ENCODE data around the gene NQO1. TPM values are rescaled to one million over a fixed set of nuclear protein-coding genes. Genes with fewer than 3 reads are reported as not detected.

NQO1 gene
- polyA plus RNA-seq, 1 experiment, result 580 TPM

DNA sequence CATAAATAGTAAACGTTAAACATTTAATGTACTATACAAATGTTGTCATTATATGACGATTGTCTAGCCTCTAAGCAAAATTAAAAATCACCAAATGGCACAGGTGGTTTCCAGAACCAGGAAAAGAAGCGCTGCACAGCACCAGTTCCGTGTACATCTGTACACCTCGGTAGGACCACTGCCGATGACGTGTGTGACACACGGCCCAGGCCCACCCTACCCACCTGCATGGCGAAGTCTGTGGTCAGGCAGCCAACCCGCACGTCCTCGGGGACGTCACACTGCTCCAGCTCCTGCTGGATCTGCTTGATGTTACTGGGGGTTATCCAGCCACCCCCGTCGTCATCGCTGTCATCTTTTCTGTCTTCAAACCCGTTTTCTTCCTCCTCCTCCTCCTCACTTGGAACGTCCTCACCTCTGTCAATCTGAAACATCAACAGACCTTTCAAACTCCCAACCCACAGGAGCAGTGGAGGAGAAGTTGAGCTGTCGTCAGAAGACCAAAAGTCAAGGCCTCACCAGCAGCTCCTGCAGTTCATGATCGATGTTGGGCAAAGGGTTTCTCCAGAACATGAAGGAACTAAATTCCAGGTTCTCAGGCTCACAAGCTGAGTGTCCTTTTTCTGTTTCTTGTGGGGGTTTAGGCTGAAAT lies 22.5 kb upstream of the NQO1 start:
- CTCF ChIA-PET, result interaction anchor here (0.9 kb wide), 2 partner anchors 8 to 295 kb away, joined by 4 to 15 read pairs; no protein-coding TSS in a partner anchor

DNA sequence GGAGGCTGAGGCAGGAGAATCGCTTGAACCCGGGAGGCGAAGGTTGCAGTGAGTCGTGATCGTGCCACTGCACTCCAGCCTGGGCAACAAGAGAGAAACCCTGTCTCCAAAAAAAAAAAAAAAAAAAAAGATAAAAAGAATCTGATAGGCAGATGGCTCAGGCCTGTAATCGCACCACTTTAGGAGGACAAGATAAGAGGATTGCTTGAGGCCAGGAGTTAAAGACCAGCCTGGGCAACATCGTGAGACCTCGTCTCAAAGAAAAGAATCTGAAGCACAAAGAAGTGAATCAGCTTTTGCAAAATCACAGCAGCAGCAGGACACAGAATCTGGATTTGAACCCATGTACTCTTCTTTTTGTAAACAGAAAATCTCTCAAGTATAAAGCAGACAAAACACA lies 20.8 kb upstream of the NQO1 start:
- Histone ChIP-seq H3K4me3 (ENCODE audit: low read depth, low read length) (no peak overlapping the region), H3K27me3 (ENCODE audit: control insufficient read depth, insufficient read depth, low read length) (no peaks in the 10 kb centered on the region), H3K27ac (ENCODE audit: low read depth, low read length) (no peak overlapping the region), H3K9me3 (ENCODE audit: control insufficient read depth, insufficient read depth, low read length) (no peaks in the 10 kb centered on the region; the same call in 1 of the 2 replicates)
- CTCF ChIA-PET, result no interaction called here
- DNase-seq (ENCODE audit: low read depth, low spot score), result no peak
- POLR2A ChIA-PET, result interaction anchor here (0.9 kb wide), 1 partner anchor 8 kb away, joined by 4 read pairs; the partner anchor contains the start of gene NOB1
- TF ChIP-seq CTCF (IDR thresholded peaks at IDR 0.05; ENCODE audit: low read depth, low read length), result no peak

More for the DNA sequence above, 22.5 kb upstream of the NQO1 start:
- DNase-seq (ENCODE audit: low read depth, low spot score), result no peak
- Histone ChIP-seq H3K4me3 (ENCODE audit: low read depth, low read length) (no peak overlapping the region), H3K9me3 (ENCODE audit: control insufficient read depth, insufficient read depth, low read length) (no peaks in the 10 kb centered on the region), H3K27ac (ENCODE audit: low read depth, low read length) (no peak overlapping the region), H3K27me3 (ENCODE audit: control insufficient read depth, insufficient read depth, low read length) (no peaks in the 10 kb centered on the region)
- POLR2A ChIA-PET, result no interaction called here
- TF ChIP-seq CTCF (IDR thresholded peaks at IDR 0.05; ENCODE audit: low read depth, low read length), result no peak

GRCh38 chr16:69745959-69746358 lies 19.6 kb upstream of the NQO1 start:
- DNase-seq (ENCODE audit: low read depth, low spot score), result no peak
- Histone ChIP-seq H3K9me3 (ENCODE audit: control insufficient read depth, insufficient read depth, low read length) (no peaks in the 10 kb centered on the region; the same call in 1 of the 2 replicates), H3K27me3 (ENCODE audit: control insufficient read depth, insufficient read depth, low read length) (no peaks in the 10 kb centered on the region), H3K27ac (ENCODE audit: low read depth, low read length) (no peak overlapping the region), H3K4me3 (ENCODE audit: low read depth, low read length) (no peak overlapping the region)
- no peak for TF ChIP-seq CTCF (IDR thresholded peaks at IDR 0.05; ENCODE audit: low read depth, low read length)
- POLR2A ChIA-PET, result interaction anchor here (0.9 kb wide), 1 partner anchor 9 kb away, joined by 4 read pairs; the partner anchor contains the start of gene NOB1
- CTCF ChIA-PET, result interaction anchor here (1.1 to 1.2 kb wide), 2 partner anchors 9 to 37 kb away, joined by 3 read pairs; partner anchors contain the start of gene NOB1

- TF ChIP-seq CTCF (IDR thresholded peaks at IDR 0.05; ENCODE audit: low read depth, low read length), result no peak
- no peak overlapping the region for H3K4me3 ChIP-seq (ENCODE audit: low read depth, low read length)
- POLR2A ChIA-PET, result no interaction called here
These were observed 18.9 kb upstream of the NQO1 start for GRCh38 chr16:69745232-69745612.

More at GRCh38 chr16:69745232-69745612, 18.9 kb upstream of the NQO1 start:
- DNase-seq (ENCODE audit: low read depth, low spot score), result no peak
- Histone ChIP-seq H3K27ac (ENCODE audit: low read depth, low read length) (no peak overlapping the region), H3K9me3 (ENCODE audit: control insufficient read depth, insufficient read depth, low read length) (no peaks in the 10 kb centered on the region; the same call in 1 of the 2 replicates), H3K27me3 (ENCODE audit: control insufficient read depth, insufficient read depth, low read length) (no peaks in the 10 kb centered on the region)
- CTCF ChIA-PET, result interaction anchor here (1.2 kb wide), 1 partner anchor 9 kb away, joined by 3 read pairs; the partner anchor contains the start of gene NOB1

Data from AG04450 (cell line).